Measurements from ENCODE around the gene PDPR. TPM values are rescaled to one million over a fixed set of nuclear protein-coding genes. Genes with fewer than 3 reads are reported as not detected.

The PDPR gene
- total RNA-seq, 2 experiments from 2014 or later, result 20.4 to 34.0 TPM

GRCh38 chr16:70159355-70160348 lies 45.5 kb downstream of the PDPR start:
- no peak for DNase-seq (ENCODE audit: low spot score)
- no peaks in the 10 kb centered on the region for H3K9me3 ChIP-seq (ENCODE audit: low read length)
- no peak overlapping the region for H3K4me2 ChIP-seq (ENCODE audit: low read length)
- no peaks in the 10 kb centered on the region for H4K20me1 ChIP-seq (ENCODE audit: insufficient read depth, low read length)
- H3K4me1 ChIP-seq (ENCODE audit: insufficient read depth, low read length, poor library complexity, severe bottlenecking), result no peaks in the 10 kb centered on the region
- BruUV-seq (replicated peaks), result no TSS peak
- ChIA-PET CTCF (ENCODE audit: unreplicated experiment) (no interaction called here), POLR2A (no interaction called here)
- intact Hi-C loops (cut with micrococcal nuclease; ENCODE audit: unreplicated experiment), result no loop called here
- H3K36me3 ChIP-seq (ENCODE audit: insufficient read depth, low read length), result peaks cover 74% of the 10 kb centered on the region
- TF ChIP-seq EZH2phosphoT487 (IDR thresholded peaks at IDR 0.05; ENCODE audit: borderline replicate concordance, low read depth, low read length), result no peak
- TF ChIP-seq, protein P1, sequence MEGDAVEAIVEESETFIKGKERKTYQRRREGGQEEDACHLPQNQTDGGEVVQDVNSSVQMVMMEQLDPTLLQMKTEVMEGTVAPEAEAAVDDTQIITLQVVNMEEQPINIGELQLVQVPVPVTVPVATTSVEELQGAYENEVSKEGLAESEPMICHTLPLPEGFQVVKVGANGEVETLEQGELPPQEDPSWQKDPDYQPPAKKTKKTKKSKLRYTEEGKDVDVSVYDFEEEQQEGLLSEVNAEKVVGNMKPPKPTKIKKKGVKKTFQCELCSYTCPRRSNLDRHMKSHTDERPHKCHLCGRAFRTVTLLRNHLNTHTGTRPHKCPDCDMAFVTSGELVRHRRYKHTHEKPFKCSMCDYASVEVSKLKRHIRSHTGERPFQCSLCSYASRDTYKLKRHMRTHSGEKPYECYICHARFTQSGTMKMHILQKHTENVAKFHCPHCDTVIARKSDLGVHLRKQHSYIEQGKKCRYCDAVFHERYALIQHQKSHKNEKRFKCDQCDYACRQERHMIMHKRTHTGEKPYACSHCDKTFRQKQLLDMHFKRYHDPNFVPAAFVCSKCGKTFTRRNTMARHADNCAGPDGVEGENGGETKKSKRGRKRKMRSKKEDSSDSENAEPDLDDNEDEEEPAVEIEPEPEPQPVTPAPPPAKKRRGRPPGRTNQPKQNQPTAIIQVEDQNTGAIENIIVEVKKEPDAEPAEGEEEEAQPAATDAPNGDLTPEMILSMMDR (conservative IDR thresholded peaks at IDR 0.05; ENCODE audit: low read length), result no peak
- no peak overlapping the region for H3K27ac ChIP-seq (ENCODE audit: low read depth, low read length, poor library complexity, severe bottlenecking)
- H3K4me3 ChIP-seq (ENCODE audit: low read depth, low read length, poor library complexity, severe bottlenecking), result no peak overlapping the region
- no peaks in the 10 kb centered on the region for H3K9me2 ChIP-seq (ENCODE audit: insufficient read depth, low read length)
- H2AFZ ChIP-seq (ENCODE audit: low read length), result no peak overlapping the region
- no peaks in the 10 kb centered on the region for H3K79me2 ChIP-seq (ENCODE audit: insufficient read depth, low read depth, low read length)

GRCh38 chr16:70160388-70160787 lies 46.3 kb downstream of the PDPR start:
- Histone ChIP-seq H4K20me1 (ENCODE audit: insufficient read depth, low read length) (no peaks in the 10 kb centered on the region), H3K36me3 (ENCODE audit: insufficient read depth, low read length) (peaks cover 67% of the 10 kb centered on the region), H3K4me2 (ENCODE audit: low read length) (no peak overlapping the region), H3K27ac (ENCODE audit: low read depth, low read length, poor library complexity, severe bottlenecking) (no peak overlapping the region), H3K9me2 (ENCODE audit: insufficient read depth, low read length) (no peaks in the 10 kb centered on the region), H2AFZ (ENCODE audit: low read length) (no peak overlapping the region), H3K4me3 (ENCODE audit: low read depth, low read length, poor library complexity, severe bottlenecking) (no peak overlapping the region), H3K79me2 (ENCODE audit: insufficient read depth, low read depth, low read length) (no peaks in the 10 kb centered on the region), H3K4me1 (ENCODE audit: insufficient read depth, low read length, poor library complexity, severe bottlenecking) (no peaks in the 10 kb centered on the region), H3K9me3 (ENCODE audit: low read length) (no peaks in the 10 kb centered on the region)
- intact Hi-C loops (cut with micrococcal nuclease; ENCODE audit: unreplicated experiment), result no loop called here
- no peak for DNase-seq (ENCODE audit: low spot score)
- BruUV-seq (replicated peaks), result no TSS peak
- TF ChIP-seq EZH2phosphoT487 (IDR thresholded peaks at IDR 0.05; ENCODE audit: borderline replicate concordance, low read depth, low read length), result no peak
- TF ChIP-seq, protein P1 (conservative IDR thresholded peaks at IDR 0.05; ENCODE audit: low read length), result no peak
- POLR2A ChIA-PET, result interaction anchor here (0.7 kb wide), 1 partner anchor 188 kb away, joined by 6 read pairs; no protein-coding TSS in a partner anchor
- CTCF ChIA-PET (ENCODE audit: unreplicated experiment), result no interaction called here

DNA sequence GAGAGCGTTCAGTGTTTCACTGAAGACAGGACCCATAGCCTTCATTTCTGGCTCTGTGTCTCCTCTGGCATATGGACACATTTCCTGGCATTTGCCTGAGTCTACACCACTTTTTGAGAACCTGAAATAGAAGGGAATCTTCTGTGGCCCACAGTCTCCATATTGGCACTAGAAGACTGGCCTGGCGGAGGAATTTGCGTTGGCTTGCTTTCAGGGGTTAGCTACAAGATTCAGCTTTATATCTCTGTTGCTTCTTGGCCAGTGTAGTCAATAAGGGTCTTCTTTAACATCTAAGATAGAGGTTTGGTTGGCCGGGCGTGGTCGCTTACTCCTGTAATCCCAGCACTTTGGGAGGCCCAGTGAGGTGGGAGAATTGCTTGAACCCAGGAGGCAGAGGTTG lies 46.7 kb downstream of the PDPR start:
- Histone ChIP-seq H3K4me3 (ENCODE audit: low read depth, low read length, poor library complexity, severe bottlenecking) (no peak overlapping the region), H4K20me1 (ENCODE audit: insufficient read depth, low read length) (no peaks in the 10 kb centered on the region), H3K9me3 (ENCODE audit: low read length) (no peaks in the 10 kb centered on the region), H3K9me2 (ENCODE audit: insufficient read depth, low read length) (no peaks in the 10 kb centered on the region), H3K4me1 (ENCODE audit: insufficient read depth, low read length, poor library complexity, severe bottlenecking) (no peaks in the 10 kb centered on the region), H3K27ac (ENCODE audit: low read depth, low read length, poor library complexity, severe bottlenecking) (no peak overlapping the region), H3K36me3 (ENCODE audit: insufficient read depth, low read length) (peaks cover 63% of the 10 kb centered on the region), H2AFZ (ENCODE audit: low read length) (no peak overlapping the region), H3K4me2 (ENCODE audit: low read length) (no peak overlapping the region), H3K79me2 (ENCODE audit: insufficient read depth, low read depth, low read length) (no peaks in the 10 kb centered on the region)
- intact Hi-C loops (cut with micrococcal nuclease; ENCODE audit: unreplicated experiment), result no loop called here
- CTCF ChIA-PET (ENCODE audit: unreplicated experiment), result no interaction called here
- no TSS peak for BruUV-seq (replicated peaks)
- POLR2A ChIA-PET, result interaction anchor here (0.7 kb wide), 1 partner anchor 188 kb away, joined by 6 read pairs; no protein-coding TSS in a partner anchor
- DNase-seq (ENCODE audit: low spot score), result no peak
- TF ChIP-seq, protein P1 (conservative IDR thresholded peaks at IDR 0.05; ENCODE audit: low read length), result no peak
- TF ChIP-seq EZH2phosphoT487 (IDR thresholded peaks at IDR 0.05; ENCODE audit: borderline replicate concordance, low read depth, low read length), result no peak
